HepG2 (cell line): ENCODE results near the gene CDCA4.

Experiments used
- ASH2L ChIP-seq: fragments of 300-600, 200-600 bp; sonication (generic); IDR thresholded peaks from 2 replicates; pipeline ENCODE4 v1.7.0; 2017; ENCODE audit warnings: low read depth, mild to moderate bottlenecking, moderate library complexity, mixed read lengths, low read length; ENCODE audit not compliant: insufficient read length
- DNMT1 ChIP-seq: sonication (generic); formaldehyde crosslinking; IDR thresholded peaks from 2 replicates; pipeline ENCODE4 v1.5.1; 2020; ENCODE audit warnings: mild to moderate bottlenecking, missing genetic modification reagents
- EZH2 ChIP-seq: conservative IDR thresholded peaks from 2 replicates; pipeline ENCODE4 v1.6.1; 2012; ENCODE audit warnings: mild to moderate bottlenecking, low read depth, low read length, moderate library complexity
- GABPA ChIP-seq, 2 experiments: IDR thresholded peaks; 2 replicates each; pipeline ENCODE4 v1.6.1; 2011 to 2016; ENCODE audit warnings: low read depth in 2 of 2, low read length in 1 of 2, missing biosample characterization in 1 of 2, missing genetic modification characterization in 1 of 2
- JUN ChIP-seq: sonication (generic); formaldehyde crosslinking; IDR thresholded peaks from 2 replicates; pipeline ENCODE4 v1.4.0; 2020; ENCODE audit warnings: mild to moderate bottlenecking, missing genetic modification reagents
- MTF1 ChIP-seq: sonication (generic); formaldehyde crosslinking; IDR thresholded peaks from 2 replicates; pipeline ENCODE4 v1.5.0; 2020; ENCODE audit warnings: missing genetic modification reagents
- MYC ChIP-seq: sonication (generic); formaldehyde crosslinking; IDR thresholded peaks from 2 replicates; pipeline ENCODE4 v1.9.0; 2021; ENCODE audit warnings: missing genetic modification reagents, borderline replicate concordance
- RFX5 ChIP-seq: IDR thresholded peaks from 2 replicates; pipeline ENCODE4 v1.6.1; 2011; ENCODE audit warnings: low read depth, low read length, improper control_type of control experiment
- SKI ChIP-seq: fragments of 450-650 bp; IDR thresholded peaks from one replicate; pipeline ENCODE4 v1.6.1; 2018; ENCODE audit warnings: mild to moderate bottlenecking; ENCODE audit not compliant: partially characterized antibody
- TBP ChIP-seq: sonication (generic); formaldehyde crosslinking; IDR thresholded peaks from 2 replicates; pipeline ENCODE4 v1.5.0; 2020; ENCODE audit warnings: missing genetic modification reagents
- ZNF563 ChIP-seq: sonication (generic); formaldehyde crosslinking; IDR thresholded peaks from 2 replicates; pipeline ENCODE4 v1.8.0; 2022; ENCODE audit warnings: mild to moderate bottlenecking, moderate library complexity, missing genetic modification reagents
- TF ChIP-seq, protein P1 (sequence below): sonication (generic); formaldehyde crosslinking; IDR thresholded peaks from 2 replicates; pipeline ENCODE4 v1.5.1; 2020; ENCODE audit warnings: mild to moderate bottlenecking, missing genetic modification reagents
- TF ChIP-seq, protein P2 (sequence below): sonication (generic); formaldehyde crosslinking; IDR thresholded peaks from 2 replicates; pipeline ENCODE4 v1.5.0; 2020; ENCODE audit warnings: mild to moderate bottlenecking, missing genetic modification reagents, moderate library complexity

DNA sequence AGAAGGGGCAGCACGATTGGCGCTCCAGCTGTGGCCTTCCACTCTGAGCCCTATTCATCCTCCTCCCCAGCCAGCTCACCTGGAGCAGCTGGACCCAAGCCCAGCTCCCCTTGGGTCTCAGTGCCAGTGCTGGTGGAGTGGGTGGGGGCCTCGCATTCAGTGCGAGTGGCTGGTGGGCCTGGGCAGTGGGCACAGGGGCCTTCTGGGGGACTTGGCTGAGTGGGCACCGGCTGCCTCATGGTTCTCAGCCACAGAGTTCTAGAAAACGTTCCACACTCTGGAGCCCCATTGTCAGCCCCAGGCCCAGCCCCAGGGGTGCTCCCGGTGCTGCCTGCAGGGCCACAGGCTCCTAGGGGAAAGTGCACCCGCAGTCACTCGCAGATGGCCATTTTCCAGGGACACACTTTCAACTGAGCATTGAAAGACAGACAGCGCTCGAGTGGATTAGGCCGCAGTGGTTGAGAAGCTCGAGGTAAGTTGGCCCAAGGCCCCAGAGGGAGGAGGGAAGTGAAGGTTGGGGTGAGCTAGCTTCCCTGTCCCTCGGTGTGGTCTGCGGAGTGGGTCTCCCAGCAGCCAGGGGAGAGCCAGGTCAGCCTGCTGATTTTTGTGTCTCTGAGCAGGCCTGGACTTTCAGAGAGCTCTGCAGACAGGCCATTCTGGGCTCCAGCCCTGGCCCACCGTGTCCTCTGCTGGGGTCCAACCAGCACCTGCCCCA, 31.5 kb downstream of the CDCA4 start:
- no peak for TF ChIP-seq JUN
- no peak for TF ChIP-seq TBP (CRISPR knock-in tag)
- no peak for TF ChIP-seq EZH2
- TF ChIP-seq SKI = no peak
- TF ChIP-seq MTF1 (CRISPR knock-in tag) = no peak
- TF ChIP-seq ZNF563 (CRISPR knock-in tag) = no peak
- TF ChIP-seq, protein P1, sequence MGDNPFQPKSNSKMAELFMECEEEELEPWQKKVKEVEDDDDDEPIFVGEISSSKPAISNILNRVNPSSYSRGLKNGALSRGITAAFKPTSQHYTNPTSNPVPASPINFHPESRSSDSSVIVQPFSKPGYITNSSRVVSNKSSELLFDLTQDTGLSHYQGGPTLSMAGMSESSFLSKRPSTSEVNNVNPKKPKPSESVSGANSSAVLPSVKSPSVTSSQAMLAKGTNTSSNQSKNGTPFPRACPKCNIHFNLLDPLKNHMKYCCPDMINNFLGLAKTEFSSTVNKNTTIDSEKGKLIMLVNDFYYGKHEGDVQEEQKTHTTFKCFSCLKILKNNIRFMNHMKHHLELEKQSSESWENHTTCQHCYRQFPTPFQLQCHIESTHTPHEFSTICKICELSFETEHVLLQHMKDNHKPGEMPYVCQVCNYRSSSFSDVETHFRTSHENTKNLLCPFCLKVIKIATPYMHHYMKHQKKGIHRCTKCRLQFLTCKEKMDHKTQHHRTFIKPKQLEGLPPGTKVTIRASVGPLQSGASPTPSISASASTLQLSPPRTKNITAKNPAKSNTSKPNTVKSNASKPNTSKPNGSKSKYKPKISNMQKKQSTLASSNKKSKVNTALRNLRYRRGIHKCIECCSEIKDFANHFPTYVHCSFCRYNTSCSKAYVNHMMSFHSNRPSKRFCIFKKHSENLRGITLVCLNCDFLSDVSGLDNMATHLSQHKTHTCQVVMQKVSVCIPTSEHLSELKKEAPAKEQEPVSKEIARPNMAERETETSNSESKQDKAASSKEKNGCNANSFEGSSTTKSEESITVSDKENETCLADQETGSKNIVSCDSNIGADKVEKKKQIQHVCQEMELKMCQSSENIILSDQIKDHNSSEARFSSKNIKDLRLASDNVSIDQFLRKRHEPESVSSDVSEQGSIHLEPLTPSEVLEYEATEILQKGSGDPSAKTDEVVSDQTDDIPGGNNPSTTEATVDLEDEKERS (CRISPR knock-in tag) = no peak
- TF ChIP-seq, protein P2, sequence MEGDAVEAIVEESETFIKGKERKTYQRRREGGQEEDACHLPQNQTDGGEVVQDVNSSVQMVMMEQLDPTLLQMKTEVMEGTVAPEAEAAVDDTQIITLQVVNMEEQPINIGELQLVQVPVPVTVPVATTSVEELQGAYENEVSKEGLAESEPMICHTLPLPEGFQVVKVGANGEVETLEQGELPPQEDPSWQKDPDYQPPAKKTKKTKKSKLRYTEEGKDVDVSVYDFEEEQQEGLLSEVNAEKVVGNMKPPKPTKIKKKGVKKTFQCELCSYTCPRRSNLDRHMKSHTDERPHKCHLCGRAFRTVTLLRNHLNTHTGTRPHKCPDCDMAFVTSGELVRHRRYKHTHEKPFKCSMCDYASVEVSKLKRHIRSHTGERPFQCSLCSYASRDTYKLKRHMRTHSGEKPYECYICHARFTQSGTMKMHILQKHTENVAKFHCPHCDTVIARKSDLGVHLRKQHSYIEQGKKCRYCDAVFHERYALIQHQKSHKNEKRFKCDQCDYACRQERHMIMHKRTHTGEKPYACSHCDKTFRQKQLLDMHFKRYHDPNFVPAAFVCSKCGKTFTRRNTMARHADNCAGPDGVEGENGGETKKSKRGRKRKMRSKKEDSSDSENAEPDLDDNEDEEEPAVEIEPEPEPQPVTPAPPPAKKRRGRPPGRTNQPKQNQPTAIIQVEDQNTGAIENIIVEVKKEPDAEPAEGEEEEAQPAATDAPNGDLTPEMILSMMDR (CRISPR knock-in tag) = no peak
- TF ChIP-seq RFX5 = no peak
- no peak for TF ChIP-seq GABPA (IDR thresholded peaks at IDR 0.05; ENCODE audit: low read depth, low read length)
- TF ChIP-seq GABPA (CRISPR knock-in tag; IDR thresholded peaks at IDR 0.05; ENCODE audit: low read depth) = no peak
- TF ChIP-seq ASH2L = no peak
- no peak for TF ChIP-seq DNMT1 (CRISPR knock-in tag)
- no peak for TF ChIP-seq MYC (CRISPR knock-in tag)
